K562 (cell line): ENCODE data around the gene MAN2B1. TPM values are rescaled to one million over a fixed set of nuclear protein-coding genes. Genes with fewer than 3 reads are reported as not detected.

Experiments
- ATAC-seq: fragments of 200-7000 bp; cut with Tn5 transposase; 3 replicates; pipeline ENCODE4 v1.9.1; 2020; ENCODE audit warnings: moderate library complexity
- BruUV-seq: library from RNA; stranded (reverse); fragments of 400-500 nt; replicated peaks from 2 replicates; lab custom pipeline; 2021; lab: Mats Ljungman, UMichigan
- CTCF ChIA-PET: fragments of 300-600 bp; formaldehyde crosslinking; extraction: SDS; loops from one replicate; lab custom pipeline; 2021; ENCODE audit warnings: low intra/inter-chr PET ratio; lab: Yijun Ruan, JAX
- POLR2A ChIA-PET: fragments of 300-600, 350-650 bp; sonication (Branson Sonifier 250); formaldehyde crosslinking; extraction: SDS; loops from one replicate; lab custom pipeline; 2021; ENCODE audit warnings: antibody characterized with exemption, inconsistent platforms; lab: Yijun Ruan, JAX
- DNase-seq, 4 experiments: peaks; one replicate each; pipeline versions ENCODE4 v3.0.0 to v3.0.0-alpha.2; 2011 to 2018; ENCODE audit warnings: low spot score in 3 of 4, mixed read lengths in 3 of 4; ENCODE audit errors: extremely low read depth in 1 of 4
- FAIRE-seq: peaks from 2 replicates; lab custom pipeline; 2011; peaks lifted over from hg19 to GRCh38; lab: Jason Lieb, UNC
- H2AFZ ChIP-seq: 2 replicates; pipeline ENCODE4 v1.6.0; 2011; ENCODE audit warnings: low read depth, low read length, control low read depth, inconsistent platforms
- H3K27ac ChIP-seq: fragments of 200-600 bp; 3 replicates; pipeline ENCODE4 v1.8.0; 2011; ENCODE audit warnings: low read depth, mild to moderate bottlenecking, control low read depth, inconsistent platforms, low read length, moderate library complexity, mixed read lengths; ENCODE audit errors: extremely low read depth
- H3K27me3 ChIP-seq, 2 experiments: fragments of 300-600 bp in 1 of 2; 2 replicates in 1 of 2; 3 replicates in 1 of 2; pipeline versions ENCODE4 v1.6.0 to v1.8.0; 2011; ENCODE audit warnings: inconsistent platforms in 2 of 2, low read length in 2 of 2, mild to moderate bottlenecking in 1 of 2, mixed read lengths in 1 of 2, moderate library complexity in 1 of 2; ENCODE audit not compliant: control insufficient read depth in 2 of 2, insufficient read depth in 2 of 2
- H3K36me3 ChIP-seq: fragments of 300-600 bp; 3 replicates; pipeline ENCODE4 v1.8.0; 2011; ENCODE audit warnings: mild to moderate bottlenecking, low read length, inconsistent platforms; ENCODE audit not compliant: control insufficient read depth, insufficient read depth
- H3K4me1 ChIP-seq, 2 experiments: fragments of 200-600 bp in 1 of 2; replicated peaks in 1 of 2; 2 replicates in 1 of 2; 3 replicates in 1 of 2; pipeline versions ENCODE4 v1.5.1 to v1.8.0; 2011; ENCODE audit warnings: inconsistent platforms in 2 of 2, low read length in 2 of 2, mild to moderate bottlenecking in 1 of 2, mixed read lengths in 1 of 2, moderate library complexity in 1 of 2; ENCODE audit not compliant: control insufficient read depth in 2 of 2, insufficient read depth in 2 of 2
- H3K4me2 ChIP-seq: 2 replicates; pipeline ENCODE4 v1.6.1; 2011; ENCODE audit warnings: low read length, control low read depth, inconsistent platforms, mixed read lengths; ENCODE audit not compliant: insufficient read depth
- H3K4me3 ChIP-seq: fragments of 200-600 bp; sonication (generic), shearing (Covaris generic); 2 replicates; pipeline ENCODE4 v1.5.1; 2016; ENCODE audit warnings: control low read depth, inconsistent platforms
- H3K79me2 ChIP-seq: fragments of 200-600 bp; 3 replicates; pipeline ENCODE4 v1.8.0; 2011; ENCODE audit warnings: low read length, inconsistent platforms; ENCODE audit not compliant: control insufficient read depth, insufficient read depth
- H3K9ac ChIP-seq, 2 experiments: 2 replicates each; pipeline versions ENCODE4 v1.6.0 to v1.6.1; 2011; ENCODE audit warnings: low read depth in 2 of 2, low read length in 2 of 2, control low read depth in 1 of 2, inconsistent platforms in 1 of 2, mild to moderate bottlenecking in 1 of 2, mixed read lengths in 1 of 2; ENCODE audit not compliant: insufficient read depth in 1 of 2
- H3K9me1 ChIP-seq: one replicate; pipeline ENCODE4 v1.6.0; 2011; ENCODE audit warnings: inconsistent platforms, mild to moderate bottlenecking, low read length, moderate library complexity; ENCODE audit not compliant: control insufficient read depth, insufficient read depth
- H3K9me3 ChIP-seq: replicated peaks from 2 replicates; pipeline ENCODE4 v1.5.1; 2011; ENCODE audit warnings: low read depth, low read length, inconsistent platforms; ENCODE audit not compliant: control insufficient read depth, insufficient read depth
- H4K20me1 ChIP-seq: replicated peaks from 2 replicates; pipeline ENCODE4 v1.6.1; 2011; ENCODE audit warnings: low read length, inconsistent platforms, mixed read lengths; ENCODE audit not compliant: control insufficient read depth, insufficient read depth
- ETV6 ChIP-seq, 3 experiments: fragments of 150-350 bp in 1 of 3; sonication (generic) in 1 of 3; formaldehyde crosslinking in 1 of 3; IDR thresholded peaks; 2 replicates each; pipeline versions ENCODE4 v1.6.1 to v1.8.0; 2014 to 2022; ENCODE audit warnings: borderline replicate concordance in 2 of 3, low read depth in 2 of 3, antibody characterized with exemption in 1 of 3, low read length in 1 of 3, mild to moderate bottlenecking in 1 of 3, missing genetic modification reagents in 1 of 3
- POLR2G ChIP-seq: fragments of 200-400 bp; formaldehyde crosslinking; IDR thresholded peaks from 2 replicates; pipeline ENCODE4 v1.6.1; 2017; ENCODE audit warnings: low read depth, mild to moderate bottlenecking, antibody characterized with exemption, low read length, moderate library complexity
- ZNF644 ChIP-seq: fragments of 200-800 bp; sonication (Bioruptor generic); IDR thresholded peaks from 2 replicates; pipeline ENCODE4 v1.6.1; 2016; ENCODE audit warnings: low read depth, missing genetic modification characterization, missing compliant biosample characterization
- WGBS: fragments of 100-300 bp; shearing (Covaris generic); methylation state at CpG from one replicate; pipeline ENCODE4 v1.1.6; 2016; ENCODE audit warnings: low coverage, mixed read lengths; ENCODE audit not compliant: insufficient coverage; ENCODE audit errors: missing lambda C conversion rate; 5-methylcytosine and 5-hydroxymethylcytosine counted together
- in situ Hi-C: fragments of 300-500 bp; cut with MboI; formaldehyde crosslinking; loops from 4 replicates; pipeline ENCODE4 v1.15.0; 2018; ENCODE audit warnings: inconsistent platforms, mixed read lengths
- intact Hi-C: fragments of 100-400 bp; cut with micrococcal nuclease; formaldehyde crosslinking; loops from 2 replicates; pipeline ENCODE4 v1.14.2; 2022
- polyA plus RNA-seq, 8 experiments: library from polyadenylated mRNA; depleted of rRNA in 4 of 8; stranded (reverse) in 5 of 8; unstranded in 3 of 8; fragments of >200 nt; fragmentation: Nextera tagmentation in 2 of 8; fragmentation: Illumina TruSeq in 1 of 8; extraction: Ambion mirVana in 2 of 8; extraction: Trizol in 1 of 8; gene quantifications; 2 replicates each; pipeline versions ENCODE4 v1.2.1 to v1.2.3, GENCODE V29; 2011 to 2014; ENCODE audit warnings: inconsistent platforms in 1 of 8, missing spikeins in 1 of 8
- total RNA-seq, 7 experiments: library from RNA; depleted of rRNA in 6 of 7; stranded (reverse); fragments of >200 nt in 6 of 7; fragmentation: Illumina TruSeq in 2 of 7; extraction: Trizol in 2 of 7; gene quantifications; 2 replicates each; pipeline versions ENCODE4 v1.2.1 to v1.2.3, GENCODE V29; 2011 to 2021; ENCODE audit warnings: low replicate concordance in 1 of 7

The MAN2B1 gene
- total and polyA plus RNA-seq, 9 of the 15 experiments (the other 6 are each of a cell fraction or from before 2014, with no cell fraction given) = 0.59 to 33.8 (median 11.4) TPM

DNA sequence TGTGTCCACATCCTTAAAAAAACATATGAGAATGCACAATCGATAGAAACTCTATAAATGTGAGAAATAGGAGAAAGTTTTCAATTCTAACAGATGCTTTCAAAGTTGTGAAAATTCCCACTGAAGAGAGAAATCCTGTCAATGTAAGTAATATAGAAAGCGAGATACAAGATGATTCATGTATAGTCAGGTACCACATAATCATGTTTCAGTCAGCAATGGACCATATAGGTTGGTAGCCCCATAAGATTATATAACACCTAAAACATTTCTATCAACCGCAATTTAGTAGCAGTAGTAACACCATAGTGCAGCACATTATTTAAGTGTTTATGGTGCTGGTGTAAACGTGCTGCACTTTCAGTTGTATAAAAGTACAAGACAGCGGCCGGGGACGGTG, 37.3 kb downstream of the MAN2B1 start:
- H3K9me3 ChIP-seq = peaks cover 25% of the 10 kb centered on the region
- H2AFZ ChIP-seq = no peak overlapping the region
- intact Hi-C loops = no loop called here
- BruUV-seq = TSS peak; percentile 40
- in situ Hi-C loops = no loop called here
- H3K36me3 ChIP-seq = peaks cover 51% of the 10 kb centered on the region
- ChIA-PET CTCF (no interaction called here), POLR2A (interaction anchor here (0.6 kb wide), 1 partner anchor 36 kb away, joined by 3 read pairs; no protein-coding TSS in a partner anchor)
- no peaks in the 10 kb centered on the region for H3K9me1 ChIP-seq
- H3K4me3 ChIP-seq = no peak overlapping the region
- FAIRE-seq (no peak), ATAC-seq (no peak), DNase-seq (no peak)
- no peak overlapping the region for H3K4me2 ChIP-seq
- H3K27me3 ChIP-seq = no peaks in the 10 kb centered on the region
- H4K20me1 ChIP-seq = no peaks in the 10 kb centered on the region
- 96% methylated on average over 7 of the region's 7 CpGs for WGBS
- H3K79me2 ChIP-seq = no peaks in the 10 kb centered on the region
- no peaks in the 10 kb centered on the region for H3K4me1 ChIP-seq
- no peak overlapping the region for H3K9ac ChIP-seq
- H3K27ac ChIP-seq = no peak overlapping the region
- TF ChIP-seq ETV6 (IDR thresholded peaks at IDR 0.05; ENCODE audit: borderline replicate concordance in 1 of 2, low read depth in 2 of 2, low read length in 1 of 2) = no peak
- TF ChIP-seq ETV6 (CRISPR knock-in tag; IDR thresholded peaks at IDR 0.05; ENCODE audit: borderline replicate concordance) = no peak
- TF ChIP-seq ZNF644 (tag) = no peak
- TF ChIP-seq POLR2G = 0 out of 2 replicates have a peak, but pooled peaks have one; percentile 2
